ENCODE results near the gene NDUFA3. TPM values are rescaled to one million over a fixed set of nuclear protein-coding genes. Genes with fewer than 3 reads are reported as not detected.

NDUFA3 gene
- total RNA-seq, result 10 to 100 TPM; 29.5 to 84.9 (median 60.6) TPM

- peak; percentile 99 for ATAC-seq
- in situ Hi-C loops (cut with MboI; ENCODE audit: low sequenced_read_pairs in 4 of 4) (loop anchor here in 1 of 4 donors (25.0 kb wide), 1 partner anchor 1010 kb away; the partner anchor contains the start of gene PPP1R12C), intact Hi-C loops (cut with DNase I; ENCODE audit: low total_unique reads) (loop anchor here (1.0 to 5.0 kb wide), 4 partner anchors 13 to 125 kb away; partner anchors contain the start of genes LENG1, PRPF31 and TFPT)
These were observed at the start of gene NDUFA3 for GRCh38 chr19:54102421-54103169. Gene NDUFA3, plus strand, starts transcription at chr19:54102855. Its CDS starts 24 bp downstream, at chr19:54102879.

GRCh38 chr19:54062643-54063042, 40.0 kb upstream of the NDUFA3 start:
- intact Hi-C loops (cut with DNase I; ENCODE audit: low total_unique reads), result no loop called here
- Histone ChIP-seq H3K4me3 (no peak overlapping the region), H3K27ac (no peak overlapping the region), H3K4me1 (no peaks in the 10 kb centered on the region), H3K27me3 (no peaks in the 10 kb centered on the region), H3K9me3 (no peaks in the 10 kb centered on the region), H3K36me3 (no peaks in the 10 kb centered on the region)
- no peak for TF ChIP-seq CTCF (IDR thresholded peaks at IDR 0.05 in 4 of 5, conservative IDR thresholded peaks at IDR 0.05 in 1 of 5)
- TF ChIP-seq POLR2A (IDR thresholded peaks at IDR 0.05), result no peak
- no peak for ATAC-seq
- in situ Hi-C loops (cut with MboI; ENCODE audit: low sequenced_read_pairs in 4 of 4), result no loop called here
- DNase-seq, result no peak

More at GRCh38 chr19:54102421-54103169, at the start of gene NDUFA3:
- Histone ChIP-seq H3K4me1 (peaks cover 10% of the 10 kb centered on the region in 2 donors), H3K27ac (peak within 1 kb of the TSS; percentile 83 to 95 (median 89)), H3K9me3 (no peaks in the 10 kb centered on the region), H3K4me3 (peak within 1 kb of the TSS; percentile 78 to 94 (median 90)), H3K27me3 (peaks cover 0 to 7% (median 0%) of the 10 kb centered on the region in 3 donors), H3K36me3 (peaks cover 0 to 20% of the 10 kb centered on the region in 2 donors)
- peak; percentile 95 to 98 for DNase-seq
- peak; percentile 71 to 91 for TF ChIP-seq POLR2A (IDR thresholded peaks at IDR 0.05)
- no peak for TF ChIP-seq CTCF (IDR thresholded peaks at IDR 0.05 in 4 of 5, conservative IDR thresholded peaks at IDR 0.05 in 1 of 5)

GRCh38 chr19:54063350-54064116, 39.1 kb upstream of the NDUFA3 start, which contains the start of gene VSTM1:
Gene VSTM1, minus strand, starts transcription at chr19:54063897. Its CDS starts 120 bp downstream, at chr19:54063777.
- Histone ChIP-seq H3K27ac (no peak within 1 kb of the TSS), H3K36me3 (no peaks in the 10 kb centered on the region), H3K27me3 (no peaks in the 10 kb centered on the region), H3K9me3 (no peaks in the 10 kb centered on the region), H3K4me3 (no peak within 1 kb of the TSS), H3K4me1 (no peaks in the 10 kb centered on the region)
- intact Hi-C loops (cut with DNase I; ENCODE audit: low total_unique reads) (no loop called here), in situ Hi-C loops (cut with MboI; ENCODE audit: low sequenced_read_pairs in 4 of 4) (no loop called here)
- DNase-seq (no peak), ATAC-seq (no peak)
- TF ChIP-seq POLR2A (IDR thresholded peaks at IDR 0.05) (no peak), CTCF (IDR thresholded peaks at IDR 0.05 in 4 of 5, conservative IDR thresholded peaks at IDR 0.05 in 1 of 5) (no peak)

GRCh38 chr19:54069470-54069869, 33.2 kb upstream of the NDUFA3 start:
- no peaks in the 10 kb centered on the region for H3K4me1 ChIP-seq
- H3K27me3 ChIP-seq, result no peaks in the 10 kb centered on the region
- H3K36me3 ChIP-seq, result no peaks in the 10 kb centered on the region
- ATAC-seq (no peak), DNase-seq (no peak)
- in situ Hi-C loops (cut with MboI; ENCODE audit: low sequenced_read_pairs in 4 of 4) (no loop called here), intact Hi-C loops (cut with DNase I; ENCODE audit: low total_unique reads) (no loop called here)
- no peak overlapping the region for H3K4me3 ChIP-seq
- TF ChIP-seq CTCF (IDR thresholded peaks at IDR 0.05 in 4 of 5, conservative IDR thresholded peaks at IDR 0.05 in 1 of 5), result no peak
- TF ChIP-seq POLR2A (IDR thresholded peaks at IDR 0.05), result no peak
- H3K27ac ChIP-seq, result no peak overlapping the region
- H3K9me3 ChIP-seq, result no peaks in the 10 kb centered on the region
